HepG2 (cell line): ENCODE data around the gene NUFIP1. TPM values are rescaled to one million over a fixed set of nuclear protein-coding genes. Genes with fewer than 3 reads are reported as not detected.
A peak's percentile ranks its signal among the peaks of the same experiment; 100 is the strongest.

Source experiments
- BCL6 ChIP-seq: IDR thresholded peaks from 2 replicates; pipeline ENCODE4 v1.6.1; 2016; ENCODE audit warnings: missing genetic modification reagents, missing compliant biosample characterization
- HHEX ChIP-seq: IDR thresholded peaks from 2 replicates; pipeline ENCODE4 v1.6.1; 2016; ENCODE audit warnings: control low read depth
- HNRNPUL1 ChIP-seq: fragments of 200-400 bp; formaldehyde crosslinking; IDR thresholded peaks from 2 replicates; pipeline ENCODE4 v1.6.1; 2017; ENCODE audit warnings: low read depth, mild to moderate bottlenecking, low read length, moderate library complexity
- NCOR1 ChIP-seq: fragments of 200-600 bp; sonication (generic); IDR thresholded peaks from 2 replicates; pipeline ENCODE4 v1.7.0; 2017; ENCODE audit warnings: antibody characterized with exemption, low read length, borderline replicate concordance
- RXRB ChIP-seq: IDR thresholded peaks from 2 replicates; pipeline ENCODE4 v1.6.1; 2016; ENCODE audit warnings: borderline replicate concordance, missing genetic modification reagents, missing compliant biosample characterization
- SAP130 ChIP-seq: IDR thresholded peaks from 2 replicates; pipeline ENCODE4 v1.6.1; 2016; ENCODE audit warnings: low read depth
- SNAI1 ChIP-seq: sonication (generic); formaldehyde crosslinking; IDR thresholded peaks from 2 replicates; pipeline ENCODE4 v1.5.0; 2020; ENCODE audit warnings: mild to moderate bottlenecking, missing genetic modification reagents, borderline replicate concordance
- TBL1XR1 ChIP-seq: fragments of 150-350 bp; IDR thresholded peaks from 2 replicates; pipeline ENCODE4 v1.6.1; 2014; ENCODE audit warnings: borderline replicate concordance, low read length; ENCODE audit not compliant: partially characterized antibody
- ZFAT ChIP-seq: sonication (generic); formaldehyde crosslinking; conservative IDR thresholded peaks from 2 replicates; pipeline ENCODE4 v1.8.1; 2023; ENCODE audit warnings: missing genetic modification reagents, inconsistent platforms
- ZNF7 ChIP-seq: IDR thresholded peaks from 2 replicates; pipeline ENCODE4 v1.6.1; 2016; ENCODE audit warnings: missing biosample characterization, missing genetic modification reagents
- polyA plus RNA-seq, 8 experiments: library from polyadenylated mRNA; depleted of rRNA in 3 of 8; stranded (reverse) in 7 of 8; unstranded in 1 of 8; fragments of >200 nt; fragmentation: Illumina TruSeq in 4 of 8; extraction: Trizol in 4 of 8; gene quantifications; 2 replicates each; pipeline versions ENCODE4 v1.2.1 to v1.2.3, GENCODE V29; 2011 to 2016; ENCODE audit warnings: low read depth in 4 of 8, missing spikeins in 1 of 8, mixed read lengths in 1 of 8; ENCODE audit not compliant: insufficient read depth in 1 of 8
- total RNA-seq, 5 experiments: library from RNA; depleted of rRNA; stranded (reverse); fragments of >200 nt; fragmentation: Illumina TruSeq; extraction: Trizol; gene quantifications; 2 replicates each; pipeline ENCODE4 v1.2.3, GENCODE V29; 2016; ENCODE audit warnings: low read depth in 1 of 5
- TF ChIP-seq, protein P1 (sequence below): sonication (generic); formaldehyde crosslinking; IDR thresholded peaks from 2 replicates; pipeline ENCODE4 v1.5.0; 2020; ENCODE audit warnings: mild to moderate bottlenecking, missing genetic modification reagents, borderline replicate concordance
- TF ChIP-seq, protein P2 (sequence below): sonication (generic); formaldehyde crosslinking; IDR thresholded peaks from 2 replicates; pipeline ENCODE4 v1.4.0; 2020; ENCODE audit warnings: mild to moderate bottlenecking, missing genetic modification reagents
- TF ChIP-seq, protein P3 (sequence below): sonication (generic); formaldehyde crosslinking; IDR thresholded peaks from 2 replicates; pipeline ENCODE4 v1.4.0; 2020; ENCODE audit warnings: missing genetic modification reagents, borderline replicate concordance
- TF ChIP-seq, protein P4 (sequence below): IDR thresholded peaks from 2 replicates; pipeline ENCODE4 v1.6.1; 2016; ENCODE audit warnings: missing compliant biosample characterization, missing genetic modification reagents, borderline replicate concordance

NUFIP1 gene
- total and polyA plus RNA-seq, 2 of the 13 experiments (the other 11 are each of a cell fraction or from before 2014, with no cell fraction given), result 1.9 to 10.3 TPM

DNA sequence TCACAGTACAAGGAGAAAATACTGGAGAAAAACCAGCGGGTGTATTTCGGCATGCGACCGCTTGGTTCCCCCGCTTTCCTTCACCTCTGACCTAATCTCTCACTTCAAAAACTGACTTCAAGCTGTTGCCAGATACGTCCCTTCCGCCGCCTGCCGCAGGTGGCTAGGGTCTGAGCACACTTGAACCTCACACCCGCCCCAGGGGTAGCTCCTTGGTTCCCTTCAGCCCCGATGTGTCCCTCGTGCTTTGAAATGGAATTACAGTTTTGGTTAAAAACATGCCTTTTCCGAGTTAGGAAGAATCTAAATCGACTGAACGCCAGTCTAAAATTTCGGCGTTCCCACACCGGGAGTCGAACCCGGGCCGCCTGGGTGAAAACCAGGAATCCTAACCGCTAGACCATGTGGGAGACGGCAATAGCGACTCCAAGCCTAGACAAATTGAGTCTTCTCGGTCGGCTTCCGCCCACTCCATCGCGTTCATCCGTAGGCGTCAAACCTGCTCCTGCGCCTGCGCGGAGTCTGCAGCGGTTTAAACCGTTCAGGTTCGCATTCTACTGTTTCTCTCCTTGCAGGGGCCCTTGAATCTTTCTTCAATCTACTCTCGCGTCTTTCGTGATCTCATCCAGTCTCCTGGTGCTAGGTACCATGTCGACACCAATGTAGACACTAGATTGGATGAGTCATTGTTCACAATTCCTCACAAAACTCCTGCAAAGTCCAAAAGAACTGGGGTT, 71.5 kb downstream of the NUFIP1 start (continued):
- TF ChIP-seq, protein P1, sequence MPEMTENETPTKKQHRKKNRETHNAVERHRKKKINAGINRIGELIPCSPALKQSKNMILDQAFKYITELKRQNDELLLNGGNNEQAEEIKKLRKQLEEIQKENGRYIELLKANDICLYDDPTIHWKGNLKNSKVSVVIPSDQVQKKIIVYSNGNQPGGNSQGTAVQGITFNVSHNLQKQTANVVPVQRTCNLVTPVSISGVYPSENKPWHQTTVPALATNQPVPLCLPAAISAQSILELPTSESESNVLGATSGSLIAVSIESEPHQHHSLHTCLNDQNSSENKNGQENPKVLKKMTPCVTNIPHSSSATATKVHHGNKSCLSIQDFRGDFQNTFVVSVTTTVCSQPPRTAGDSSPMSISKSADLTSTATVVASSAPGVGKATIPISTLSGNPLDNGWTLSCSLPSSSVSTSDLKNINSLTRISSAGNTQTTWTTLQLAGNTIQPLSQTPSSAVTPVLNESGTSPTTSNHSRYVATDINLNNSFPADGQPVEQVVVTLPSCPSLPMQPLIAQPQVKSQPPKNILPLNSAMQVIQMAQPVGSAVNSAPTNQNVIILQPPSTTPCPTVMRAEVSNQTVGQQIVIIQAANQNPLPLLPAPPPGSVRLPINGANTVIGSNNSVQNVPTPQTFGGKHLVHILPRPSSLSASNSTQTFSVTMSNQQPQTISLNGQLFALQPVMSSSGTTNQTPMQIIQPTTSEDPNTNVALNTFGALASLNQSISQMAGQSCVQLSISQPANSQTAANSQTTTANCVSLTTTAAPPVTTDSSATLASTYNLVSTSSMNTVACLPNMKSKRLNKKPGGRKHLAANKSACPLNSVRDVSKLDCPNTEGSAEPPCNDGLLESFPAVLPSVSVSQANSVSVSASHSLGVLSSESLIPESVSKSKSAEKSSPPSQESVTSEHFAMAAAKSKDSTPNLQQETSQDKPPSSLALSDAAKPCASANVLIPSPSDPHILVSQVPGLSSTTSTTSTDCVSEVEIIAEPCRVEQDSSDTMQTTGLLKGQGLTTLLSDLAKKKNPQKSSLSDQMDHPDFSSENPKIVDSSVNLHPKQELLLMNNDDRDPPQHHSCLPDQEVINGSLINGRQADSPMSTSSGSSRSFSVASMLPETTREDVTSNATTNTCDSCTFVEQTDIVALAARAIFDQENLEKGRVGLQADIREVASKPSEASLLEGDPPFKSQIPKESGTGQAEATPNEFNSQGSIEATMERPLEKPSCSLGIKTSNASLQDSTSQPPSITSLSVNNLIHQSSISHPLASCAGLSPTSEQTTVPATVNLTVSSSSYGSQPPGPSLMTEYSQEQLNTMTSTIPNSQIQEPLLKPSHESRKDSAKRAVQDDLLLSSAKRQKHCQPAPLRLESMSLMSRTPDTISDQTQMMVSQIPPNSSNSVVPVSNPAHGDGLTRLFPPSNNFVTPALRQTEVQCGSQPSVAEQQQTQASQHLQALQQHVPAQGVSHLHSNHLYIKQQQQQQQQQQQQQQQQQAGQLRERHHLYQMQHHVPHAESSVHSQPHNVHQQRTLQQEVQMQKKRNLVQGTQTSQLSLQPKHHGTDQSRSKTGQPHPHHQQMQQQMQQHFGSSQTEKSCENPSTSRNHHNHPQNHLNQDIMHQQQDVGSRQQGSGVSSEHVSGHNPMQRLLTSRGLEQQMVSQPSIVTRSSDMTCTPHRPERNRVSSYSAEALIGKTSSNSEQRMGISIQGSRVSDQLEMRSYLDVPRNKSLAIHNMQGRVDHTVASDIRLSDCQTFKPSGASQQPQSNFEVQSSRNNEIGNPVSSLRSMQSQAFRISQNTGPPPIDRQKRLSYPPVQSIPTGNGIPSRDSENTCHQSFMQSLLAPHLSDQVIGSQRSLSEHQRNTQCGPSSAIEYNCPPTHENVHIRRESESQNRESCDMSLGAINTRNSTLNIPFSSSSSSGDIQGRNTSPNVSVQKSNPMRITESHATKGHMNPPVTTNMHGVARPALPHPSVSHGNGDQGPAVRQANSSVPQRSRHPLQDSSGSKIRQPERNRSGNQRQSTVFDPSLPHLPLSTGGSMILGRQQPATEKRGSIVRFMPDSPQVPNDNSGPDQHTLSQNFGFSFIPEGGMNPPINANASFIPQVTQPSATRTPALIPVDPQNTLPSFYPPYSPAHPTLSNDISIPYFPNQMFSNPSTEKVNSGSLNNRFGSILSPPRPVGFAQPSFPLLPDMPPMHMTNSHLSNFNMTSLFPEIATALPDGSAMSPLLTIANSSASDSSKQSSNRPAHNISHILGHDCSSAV, result no peak
- TF ChIP-seq HHEX, result 0 out of 2 replicates have a peak, but pooled peaks have one; percentile 6
- TF ChIP-seq RXRB (CRISPR knock-in tag), result peak; percentile 66; the same call in 1 of the 2 replicates
- TF ChIP-seq NCOR1, result peak; percentile 63; the same call in 1 of the 2 replicates
- TF ChIP-seq HNRNPUL1, result no peak
- TF ChIP-seq, protein P2, sequence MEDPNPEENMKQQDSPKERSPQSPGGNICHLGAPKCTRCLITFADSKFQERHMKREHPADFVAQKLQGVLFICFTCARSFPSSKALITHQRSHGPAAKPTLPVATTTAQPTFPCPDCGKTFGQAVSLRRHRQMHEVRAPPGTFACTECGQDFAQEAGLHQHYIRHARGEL (CRISPR knock-in tag), result no peak
- peak; percentile 61 for TF ChIP-seq SAP130
- peak; percentile 62 for TF ChIP-seq TBL1XR1
- TF ChIP-seq, protein P3, sequence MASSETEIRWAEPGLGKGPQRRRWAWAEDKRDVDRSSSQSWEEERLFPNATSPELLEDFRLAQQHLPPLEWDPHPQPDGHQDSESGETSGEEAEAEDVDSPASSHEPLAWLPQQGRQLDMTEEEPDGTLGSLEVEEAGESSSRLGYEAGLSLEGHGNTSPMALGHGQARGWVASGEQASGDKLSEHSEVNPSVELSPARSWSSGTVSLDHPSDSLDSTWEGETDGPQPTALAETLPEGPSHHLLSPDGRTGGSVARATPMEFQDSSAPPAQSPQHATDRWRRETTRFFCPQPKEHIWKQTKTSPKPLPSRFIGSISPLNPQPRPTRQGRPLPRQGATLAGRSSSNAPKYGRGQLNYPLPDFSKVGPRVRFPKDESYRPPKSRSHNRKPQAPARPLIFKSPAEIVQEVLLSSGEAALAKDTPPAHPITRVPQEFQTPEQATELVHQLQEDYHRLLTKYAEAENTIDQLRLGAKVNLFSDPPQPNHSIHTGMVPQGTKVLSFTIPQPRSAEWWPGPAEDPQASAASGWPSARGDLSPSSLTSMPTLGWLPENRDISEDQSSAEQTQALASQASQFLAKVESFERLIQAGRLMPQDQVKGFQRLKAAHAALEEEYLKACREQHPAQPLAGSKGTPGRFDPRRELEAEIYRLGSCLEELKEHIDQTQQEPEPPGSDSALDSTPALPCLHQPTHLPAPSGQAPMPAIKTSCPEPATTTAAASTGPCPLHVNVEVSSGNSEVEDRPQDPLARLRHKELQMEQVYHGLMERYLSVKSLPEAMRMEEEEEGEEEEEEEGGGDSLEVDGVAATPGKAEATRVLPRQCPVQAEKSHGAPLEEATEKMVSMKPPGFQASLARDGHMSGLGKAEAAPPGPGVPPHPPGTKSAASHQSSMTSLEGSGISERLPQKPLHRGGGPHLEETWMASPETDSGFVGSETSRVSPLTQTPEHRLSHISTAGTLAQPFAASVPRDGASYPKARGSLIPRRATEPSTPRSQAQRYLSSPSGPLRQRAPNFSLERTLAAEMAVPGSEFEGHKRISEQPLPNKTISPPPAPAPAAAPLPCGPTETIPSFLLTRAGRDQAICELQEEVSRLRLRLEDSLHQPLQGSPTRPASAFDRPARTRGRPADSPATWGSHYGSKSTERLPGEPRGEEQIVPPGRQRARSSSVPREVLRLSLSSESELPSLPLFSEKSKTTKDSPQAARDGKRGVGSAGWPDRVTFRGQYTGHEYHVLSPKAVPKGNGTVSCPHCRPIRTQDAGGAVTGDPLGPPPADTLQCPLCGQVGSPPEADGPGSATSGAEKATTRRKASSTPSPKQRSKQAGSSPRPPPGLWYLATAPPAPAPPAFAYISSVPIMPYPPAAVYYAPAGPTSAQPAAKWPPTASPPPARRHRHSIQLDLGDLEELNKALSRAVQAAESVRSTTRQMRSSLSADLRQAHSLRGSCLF (CRISPR knock-in tag), result 0 out of 2 replicates have a peak, but pooled peaks have one; percentile 33
- TF ChIP-seq, protein P4, sequence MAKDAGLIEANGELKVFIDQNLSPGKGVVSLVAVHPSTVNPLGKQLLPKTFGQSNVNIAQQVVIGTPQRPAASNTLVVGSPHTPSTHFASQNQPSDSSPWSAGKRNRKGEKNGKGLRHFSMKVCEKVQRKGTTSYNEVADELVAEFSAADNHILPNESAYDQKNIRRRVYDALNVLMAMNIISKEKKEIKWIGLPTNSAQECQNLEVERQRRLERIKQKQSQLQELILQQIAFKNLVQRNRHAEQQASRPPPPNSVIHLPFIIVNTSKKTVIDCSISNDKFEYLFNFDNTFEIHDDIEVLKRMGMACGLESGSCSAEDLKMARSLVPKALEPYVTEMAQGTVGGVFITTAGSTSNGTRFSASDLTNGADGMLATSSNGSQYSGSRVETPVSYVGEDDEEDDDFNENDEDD (CRISPR knock-in tag), result peak; percentile 45; the same call in 1 of the 2 replicates
- TF ChIP-seq BCL6 (CRISPR knock-in tag), result no peak
- TF ChIP-seq ZFAT (CRISPR knock-in tag), result no peak
- TF ChIP-seq SNAI1 (CRISPR knock-in tag), result peak; percentile 65; the same call in 1 of the 2 replicates
- no peak for TF ChIP-seq ZNF7 (CRISPR knock-in tag)
